ENCODE measurements around the gene TUBGCP4.
A peak's percentile ranks its signal among the peaks of the same experiment; 100 is the strongest.

GRCh38 chr15:43440721-43441281, 69.9 kb downstream of the TUBGCP4 start:
- TF ChIP-seq EZH2 (IDR thresholded peaks at IDR 0.05; ENCODE audit: borderline replicate concordance, low read length): no peak
- peak; percentile 62 to 75 for TF ChIP-seq CTCF (conservative IDR thresholded peaks at IDR 0.05 in 1 of 2, IDR thresholded peaks at IDR 0.05 in 1 of 2; ENCODE audit: extremely low read depth in 1 of 2, insufficient read depth in 1 of 2, low read depth in 1 of 2, low read length in 2 of 2)
